Upper lobe of left lung (tissue), 4 donors: ENCODE results near the gene CORO7.

Experiments used
- CTCF ChIP-seq, 6 experiments: fragments of 450-650 bp in 4 of 6; fragments of 200-600 bp in 2 of 6; sonication (generic) in 2 of 6; IDR thresholded peaks; one replicate each; pipeline ENCODE4 v1.5.1; 2016 to 2019; ENCODE audit warnings: antibody characterized with exemption in 6 of 6
- EP300 ChIP-seq, 4 donors: sonication (generic); formaldehyde crosslinking; IDR thresholded peaks; one replicate each; pipeline ENCODE4 v1.5.1; 2017; ENCODE audit warnings: antibody characterized with exemption in 4 of 4, control low read depth in 2 of 4
- POLR2AphosphoS5 ChIP-seq, 2 donors: sonication (generic); formaldehyde crosslinking; IDR thresholded peaks; one replicate each; pipeline ENCODE4 v1.5.1; 2017; ENCODE audit warnings: antibody characterized with exemption in 2 of 2

DNA sequence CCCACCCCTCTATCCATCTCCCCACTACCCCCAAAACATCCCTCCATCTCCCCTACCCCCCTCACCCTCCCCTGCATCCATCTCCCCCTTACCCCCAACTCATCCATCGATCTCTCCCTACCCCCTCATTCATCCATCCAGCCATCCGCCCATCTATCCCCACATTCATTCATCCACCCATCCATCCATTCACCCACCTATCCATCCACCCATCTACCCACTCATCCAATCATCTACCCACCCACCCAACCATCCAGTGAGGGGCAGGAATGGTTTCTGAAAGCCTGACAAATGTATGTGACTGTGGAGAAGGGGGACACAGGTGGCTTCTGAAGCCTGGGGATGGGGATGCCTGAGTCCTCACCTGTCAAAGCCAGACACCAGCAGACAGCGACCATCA is 56.5 kb downstream of the CORO7 start:
- TF ChIP-seq CTCF (IDR thresholded peaks at IDR 0.05) (no peak), POLR2AphosphoS5 (IDR thresholded peaks at IDR 0.05) (no peak), EP300 (IDR thresholded peaks at IDR 0.05) (no peak)
